ENCODE data around the gene AGPS. TPM values are rescaled to one million over a fixed set of nuclear protein-coding genes. Genes with fewer than 3 reads are reported as not detected.

The AGPS gene
- total and polyA plus RNA-seq, 8 donors = 25.0 to 50.2 (median 30.1) TPM

GRCh38 chr2:177542396-177542795 lies 149.8 kb downstream of the AGPS start:
- no peaks in the 10 kb centered on the region for H3K4me1 ChIP-seq
- no peaks in the 10 kb centered on the region for H3K9me3 ChIP-seq
- DNase-seq = no peak
- TF ChIP-seq CTCF (IDR thresholded peaks at IDR 0.05) = no peak
- no peak for ATAC-seq
- no peaks in the 10 kb centered on the region for H3K27me3 ChIP-seq
- no peak overlapping the region for H3K27ac ChIP-seq
- H3K4me3 ChIP-seq = no peak overlapping the region
- peaks cover 0 to 4% of the 10 kb centered on the region in 2 donors for H3K36me3 ChIP-seq
- intact Hi-C loops (cut with DNase I) = no loop called here

- DNase-seq (no peak), ATAC-seq (peak; percentile 63)
- no peaks in the 10 kb centered on the region for H3K9me3 ChIP-seq
- no peaks in the 10 kb centered on the region for H3K27me3 ChIP-seq
- TF ChIP-seq CTCF (IDR thresholded peaks at IDR 0.05) = no peak
- peaks cover 0 to 4% of the 10 kb centered on the region in 2 donors for H3K36me3 ChIP-seq
- H3K4me1 ChIP-seq = no peaks in the 10 kb centered on the region
- H3K4me3 ChIP-seq = no peak overlapping the region
- H3K27ac ChIP-seq = no peak overlapping the region
- intact Hi-C loops (cut with DNase I) = no loop called here
Measured at GRCh38 chr2:177543007-177543760, 150.6 kb downstream of the AGPS start.

- intact Hi-C loops (cut with DNase I) = no loop called here
- no peak for DNase-seq
- H3K27me3 ChIP-seq = no peaks in the 10 kb centered on the region
Measured at GRCh38 chr2:177545143-177545542, 152.6 kb downstream of the AGPS start.

GRCh38 chr2:177545981-177546585 lies 153.5 kb downstream of the AGPS start:
- H3K36me3 ChIP-seq = no peaks in the 10 kb centered on the region
- no peak for DNase-seq
- intact Hi-C loops (cut with DNase I) = no loop called here
- no peak overlapping the region for H3K4me3 ChIP-seq
- no peaks in the 10 kb centered on the region for H3K27me3 ChIP-seq
- no peaks in the 10 kb centered on the region for H3K9me3 ChIP-seq
- TF ChIP-seq CTCF (IDR thresholded peaks at IDR 0.05) = no peak
- ATAC-seq = no peak
- no peaks in the 10 kb centered on the region for H3K4me1 ChIP-seq
- H3K27ac ChIP-seq = no peak overlapping the region

More at GRCh38 chr2:177545143-177545542, 152.6 kb downstream of the AGPS start:
- no peak for ATAC-seq
- H3K27ac ChIP-seq = no peak overlapping the region
- H3K36me3 ChIP-seq = no peaks in the 10 kb centered on the region
- H3K9me3 ChIP-seq = no peaks in the 10 kb centered on the region
- no peak for TF ChIP-seq CTCF (IDR thresholded peaks at IDR 0.05)
- H3K4me3 ChIP-seq = no peak overlapping the region
- no peaks in the 10 kb centered on the region for H3K4me1 ChIP-seq

GRCh38 chr2:177547122-177547521 lies 154.5 kb downstream of the AGPS start:
- Histone ChIP-seq H3K4me1 (peaks cover 0 to 3% of the 10 kb centered on the region in 2 donors), H3K27ac (no peak overlapping the region), H3K27me3 (no peaks in the 10 kb centered on the region), H3K9me3 (no peaks in the 10 kb centered on the region), H3K36me3 (no peaks in the 10 kb centered on the region), H3K4me3 (no peak overlapping the region)
- TF ChIP-seq CTCF (IDR thresholded peaks at IDR 0.05) = no peak
- ATAC-seq = no peak
- intact Hi-C loops (cut with DNase I) = no loop called here
- DNase-seq = no peak

Data from left lung (tissue), 10 donors.